K562 treated with DMSO at 1 percent for 12 hours (cell line): ENCODE results near the gene DLX5. TPM values are rescaled to one million over a fixed set of nuclear protein-coding genes. Genes with fewer than 3 reads are reported as not detected.

ENCODE experiments used
- total RNA-seq: library from RNA; unstranded; fragments of 300-600 nt; gene quantifications from 2 replicates; pipeline ENCODE4 v1.2.3, GENCODE V29; 2022; ENCODE audit not compliant: insufficient read depth

DLX5 gene
- not detected in 2 replicates for total RNA-seq

DNA sequence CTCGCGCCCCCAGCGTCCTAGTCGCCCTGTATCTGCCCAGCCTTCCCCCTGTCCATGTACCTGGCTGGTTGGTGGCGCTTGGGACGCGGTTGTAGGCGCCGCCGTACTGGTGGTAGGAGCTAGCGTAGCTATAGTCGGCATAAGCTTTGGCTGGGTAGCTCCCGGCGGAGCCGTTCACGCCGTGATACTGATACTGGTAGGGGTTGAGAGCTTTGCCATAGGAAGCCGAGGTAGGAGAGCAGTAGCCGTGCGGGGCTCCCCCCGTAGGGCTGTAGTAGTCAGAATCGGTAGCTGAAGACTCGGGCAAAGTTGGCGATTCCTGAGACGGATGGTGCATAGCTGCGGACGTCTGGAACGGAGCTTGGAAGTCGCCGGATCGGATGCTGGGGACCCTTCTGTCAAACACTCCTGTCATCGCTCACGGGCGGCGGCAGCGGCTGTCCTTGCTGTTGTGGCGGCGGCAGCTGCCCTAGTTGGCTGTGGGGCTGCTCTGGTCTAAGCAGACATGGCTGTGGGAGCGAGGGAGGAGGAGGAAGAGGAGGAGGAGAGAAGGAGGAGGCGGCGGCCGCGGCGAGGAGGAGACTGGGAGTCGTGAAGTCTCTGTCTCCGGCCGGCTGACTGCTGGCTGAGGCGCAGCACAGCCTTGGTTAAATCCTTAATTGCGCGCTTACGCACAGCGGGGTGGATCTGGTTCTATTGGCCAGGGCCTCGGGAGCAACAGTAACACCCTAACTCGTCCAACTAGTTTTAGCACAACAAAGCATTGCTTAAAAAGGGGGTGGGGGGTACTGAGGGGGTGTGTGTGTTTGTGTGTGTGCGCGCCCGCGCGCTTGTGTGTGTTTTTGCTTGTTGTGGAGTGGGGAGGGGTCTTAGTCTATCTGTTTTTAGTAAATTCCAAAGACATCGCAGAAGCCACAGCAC lies at the start of gene DLX5:
DLX5 (minus strand) TSS at position 623 of the 921 bp plus-strand sequence; CDS start at position 415, 208 bp downstream.

DNA sequence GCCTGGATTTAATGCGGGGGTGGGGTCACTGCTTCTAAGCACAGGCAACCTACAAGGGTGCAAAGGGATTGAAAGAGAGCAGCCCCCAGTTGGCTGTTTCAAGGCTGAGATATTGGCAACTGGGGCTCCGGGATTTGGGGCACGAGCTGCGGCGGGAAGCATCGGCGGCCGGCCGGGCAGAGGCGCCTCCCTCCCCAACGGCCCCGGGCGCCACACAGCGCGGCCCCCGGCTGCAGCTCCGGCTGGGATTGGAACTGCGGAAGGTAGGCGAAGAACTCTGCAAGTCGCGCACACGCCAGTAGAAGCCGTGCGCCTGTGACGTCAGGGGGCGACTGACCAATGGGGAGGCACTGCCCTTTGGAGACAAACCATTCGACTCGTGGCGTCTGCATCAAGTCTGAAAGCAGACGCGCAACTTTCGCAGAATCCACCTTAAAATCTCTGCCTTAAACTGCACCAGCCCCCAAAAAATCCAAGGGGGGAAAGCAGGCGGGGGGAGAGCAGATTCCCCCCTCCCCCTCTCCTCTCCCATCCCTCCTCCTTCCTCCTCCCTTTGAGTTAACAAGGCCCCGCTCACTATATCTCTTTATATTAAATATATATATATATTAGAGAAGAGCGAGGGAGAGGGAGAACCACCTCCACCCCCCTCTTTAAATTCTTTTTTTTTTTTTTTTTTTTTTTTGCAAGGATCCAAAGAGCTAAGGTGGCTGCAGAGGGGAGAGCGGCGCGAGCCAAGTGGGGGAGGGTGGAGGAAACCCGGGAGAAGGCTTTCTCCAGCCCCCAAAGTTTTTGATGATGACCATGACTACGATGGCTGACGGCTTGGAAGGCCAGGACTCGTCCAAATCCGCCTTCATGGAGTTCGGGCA lies 19.2 kb downstream of the DLX5 start, which contains the start of gene DLX6:
DLX6 (plus strand) TSS at position 371 of the 872 bp plus-strand sequence; CDS start at position 796, 425 bp downstream.

Other genes starting within 250 kb of the DLX5 start
- gene DLX6, start 19.3 kb downstream of the DLX5 start, total RNA-seq = not detected in 2 replicates
- gene SDHAF3, start 92.9 kb upstream of the DLX5 start, total RNA-seq = 28.3 and 44.1 TPM in 2 replicates